HepG2 (cell line): ENCODE results near the gene AGPAT2. TPM values are rescaled to one million over a fixed set of nuclear protein-coding genes. Genes with fewer than 3 reads are reported as not detected.

Experiments
- FOXP1 ChIP-seq, 2 experiments: fragments of 450-650 bp in 1 of 2; IDR thresholded peaks; 2 replicates each; pipeline ENCODE4 v1.6.1; 2017 to 2018; ENCODE audit warnings: antibody characterized with exemption in 1 of 2
- HMGA1 ChIP-seq: sonication (generic); formaldehyde crosslinking; conservative IDR thresholded peaks from 2 replicates; pipeline ENCODE4 v1.4.0; 2020; ENCODE audit warnings: missing genetic modification reagents
- NR2F6 ChIP-seq, 2 experiments: IDR thresholded peaks; 2 replicates each; pipeline ENCODE4 v1.6.1; 2016; ENCODE audit warnings: antibody characterized with exemption in 1 of 2, mild to moderate bottlenecking in 1 of 2
- RCOR2 ChIP-seq: IDR thresholded peaks from 2 replicates; pipeline ENCODE4 v1.6.1; 2016; ENCODE audit warnings: missing biosample characterization, missing genetic modification reagents
- REXO4 ChIP-seq: sonication (generic); formaldehyde crosslinking; IDR thresholded peaks from 2 replicates; pipeline ENCODE4 v1.8.0; 2022; ENCODE audit warnings: missing genetic modification reagents, mild to moderate bottlenecking, borderline replicate concordance
- ZFP36 ChIP-seq: fragments of 150-350 bp; IDR thresholded peaks from 2 replicates; pipeline ENCODE4 v1.6.1; 2018; ENCODE audit warnings: borderline replicate concordance, low read length, low read depth; ENCODE audit not compliant: partially characterized antibody
- ZFP41 ChIP-seq: sonication (generic); formaldehyde crosslinking; IDR thresholded peaks from 2 replicates; pipeline ENCODE4 v1.4.0; 2020; ENCODE audit warnings: mild to moderate bottlenecking, missing genetic modification reagents, borderline replicate concordance
- ZNF644 ChIP-seq: IDR thresholded peaks from 2 replicates; pipeline ENCODE4 v1.6.1; 2016; ENCODE audit warnings: low read depth
- ZNF850 ChIP-seq: sonication (generic); formaldehyde crosslinking; conservative IDR thresholded peaks from 2 replicates; pipeline ENCODE4 v1.9.0; 2021; ENCODE audit warnings: mild to moderate bottlenecking, missing genetic modification reagents
- polyA plus RNA-seq, 8 experiments: library from polyadenylated mRNA; depleted of rRNA in 3 of 8; stranded (reverse) in 7 of 8; unstranded in 1 of 8; fragments of >200 nt; fragmentation: Illumina TruSeq in 4 of 8; extraction: Trizol in 4 of 8; gene quantifications; 2 replicates each; pipeline versions ENCODE4 v1.2.1 to v1.2.3, GENCODE V29; 2011 to 2016; ENCODE audit warnings: low read depth in 4 of 8, missing spikeins in 1 of 8, mixed read lengths in 1 of 8; ENCODE audit not compliant: insufficient read depth in 1 of 8
- total RNA-seq, 5 experiments: library from RNA; depleted of rRNA; stranded (reverse); fragments of >200 nt; fragmentation: Illumina TruSeq; extraction: Trizol; gene quantifications; 2 replicates each; pipeline ENCODE4 v1.2.3, GENCODE V29; 2016; ENCODE audit warnings: low read depth in 1 of 5
- TF ChIP-seq, protein P1 (sequence below), 2 experiments: sonication (generic) in 1 of 2; formaldehyde crosslinking in 1 of 2; IDR thresholded peaks; 2 replicates each; pipeline versions ENCODE4 v1.4.0 to v1.6.1; 2018 to 2020; ENCODE audit warnings: missing genetic modification reagents in 2 of 2, borderline replicate concordance in 1 of 2, low read depth in 1 of 2, mild to moderate bottlenecking in 1 of 2, missing biosample characterization in 1 of 2
- TF ChIP-seq, protein P2 (sequence below): sonication (generic); formaldehyde crosslinking; IDR thresholded peaks from 2 replicates; pipeline ENCODE4 v1.4.0; 2020; ENCODE audit warnings: mild to moderate bottlenecking, low read depth, missing genetic modification reagents
- TF ChIP-seq, protein P3 (sequence below): sonication (generic); formaldehyde crosslinking; conservative IDR thresholded peaks from 2 replicates; pipeline ENCODE4 v1.4.0; 2020; ENCODE audit warnings: missing genetic modification reagents
- TF ChIP-seq, protein P4 (sequence below): sonication (generic); formaldehyde crosslinking; IDR thresholded peaks from 2 replicates; pipeline ENCODE4 v1.4.0; 2020; ENCODE audit warnings: mild to moderate bottlenecking, missing genetic modification reagents
- TF ChIP-seq, protein P5 (sequence below): sonication (generic); formaldehyde crosslinking; IDR thresholded peaks from 2 replicates; pipeline ENCODE4 v1.5.0; 2020; ENCODE audit warnings: mild to moderate bottlenecking, low read depth, missing genetic modification reagents, borderline replicate concordance

The AGPAT2 gene
- total and polyA plus RNA-seq, 2 of the 13 experiments (the other 11 are each of a cell fraction or from before 2014, with no cell fraction given): 3.9 to 25.8 TPM

DNA sequence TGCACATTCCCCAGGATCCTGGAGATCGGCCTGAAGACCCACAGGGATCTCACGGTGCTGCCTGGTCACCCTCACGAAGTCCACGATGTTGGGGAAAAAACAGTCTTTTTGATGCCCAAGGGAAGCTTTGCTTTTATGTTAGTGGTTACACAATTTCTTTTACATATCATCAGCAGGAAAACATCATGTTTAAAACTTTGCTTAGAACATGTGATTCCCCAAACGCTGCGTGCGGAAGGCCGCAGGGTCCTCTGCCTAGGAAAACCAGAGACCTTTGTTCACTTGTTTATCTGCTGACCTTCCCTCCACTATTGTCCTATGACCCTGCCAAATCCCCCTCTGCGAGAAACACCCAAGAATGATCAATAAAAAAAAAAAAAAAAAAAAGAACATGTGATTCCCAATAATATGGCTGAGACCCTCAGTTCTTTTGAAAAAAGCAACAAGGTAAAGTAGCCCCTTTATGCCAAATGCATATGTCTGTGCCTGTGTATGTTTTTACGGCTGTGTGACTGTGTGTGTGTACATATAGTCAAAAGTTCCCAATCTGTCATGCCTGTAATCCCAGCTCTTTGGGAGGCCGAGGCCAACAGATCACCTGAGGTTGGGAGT lies 11.5 kb upstream of the AGPAT2 start (continued):
- TF ChIP-seq, protein P1, sequence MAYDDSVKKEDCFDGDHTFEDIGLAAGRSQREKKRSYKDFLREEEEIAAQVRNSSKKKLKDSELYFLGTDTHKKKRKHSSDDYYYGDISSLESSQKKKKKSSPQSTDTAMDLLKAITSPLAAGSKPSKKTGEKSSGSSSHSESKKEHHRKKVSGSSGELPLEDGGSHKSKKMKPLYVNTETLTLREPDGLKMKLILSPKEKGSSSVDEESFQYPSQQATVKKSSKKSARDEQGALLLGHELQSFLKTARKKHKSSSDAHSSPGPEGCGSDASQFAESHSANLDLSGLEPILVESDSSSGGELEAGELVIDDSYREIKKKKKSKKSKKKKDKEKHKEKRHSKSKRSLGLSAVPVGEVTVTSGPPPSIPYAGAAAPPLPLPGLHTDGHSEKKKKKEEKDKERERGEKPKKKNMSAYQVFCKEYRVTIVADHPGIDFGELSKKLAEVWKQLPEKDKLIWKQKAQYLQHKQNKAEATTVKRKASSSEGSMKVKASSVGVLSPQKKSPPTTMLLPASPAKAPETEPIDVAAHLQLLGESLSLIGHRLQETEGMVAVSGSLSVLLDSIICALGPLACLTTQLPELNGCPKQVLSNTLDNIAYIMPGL (CRISPR knock-in tag; IDR thresholded peaks at IDR 0.05; ENCODE audit: borderline replicate concordance in 1 of 2, low read depth in 1 of 2): no peak
- no peak for TF ChIP-seq REXO4 (CRISPR knock-in tag)
- TF ChIP-seq NR2F6 (IDR thresholded peaks at IDR 0.05): peak; percentile 53
- 0 out of 2 replicates have a peak, but pooled peaks have one; percentile 32 for TF ChIP-seq NR2F6 (CRISPR knock-in tag; IDR thresholded peaks at IDR 0.05)
- TF ChIP-seq ZNF644 (CRISPR knock-in tag): no peak
- TF ChIP-seq FOXP1 (IDR thresholded peaks at IDR 0.05): no peak
- peak; percentile 31; the same call in 1 of the 2 replicates for TF ChIP-seq FOXP1 (CRISPR knock-in tag; IDR thresholded peaks at IDR 0.05)
- no peak for TF ChIP-seq ZFP41 (CRISPR knock-in tag)
- TF ChIP-seq, protein P2, sequence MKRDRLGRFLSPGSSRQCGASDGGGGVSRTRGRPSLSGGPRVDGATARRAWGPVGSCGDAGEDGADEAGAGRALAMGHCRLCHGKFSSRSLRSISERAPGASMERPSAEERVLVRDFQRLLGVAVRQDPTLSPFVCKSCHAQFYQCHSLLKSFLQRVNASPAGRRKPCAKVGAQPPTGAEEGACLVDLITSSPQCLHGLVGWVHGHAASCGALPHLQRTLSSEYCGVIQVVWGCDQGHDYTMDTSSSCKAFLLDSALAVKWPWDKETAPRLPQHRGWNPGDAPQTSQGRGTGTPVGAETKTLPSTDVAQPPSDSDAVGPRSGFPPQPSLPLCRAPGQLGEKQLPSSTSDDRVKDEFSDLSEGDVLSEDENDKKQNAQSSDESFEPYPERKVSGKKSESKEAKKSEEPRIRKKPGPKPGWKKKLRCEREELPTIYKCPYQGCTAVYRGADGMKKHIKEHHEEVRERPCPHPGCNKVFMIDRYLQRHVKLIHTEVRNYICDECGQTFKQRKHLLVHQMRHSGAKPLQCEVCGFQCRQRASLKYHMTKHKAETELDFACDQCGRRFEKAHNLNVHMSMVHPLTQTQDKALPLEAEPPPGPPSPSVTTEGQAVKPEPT (CRISPR knock-in tag): no peak
- no peak for TF ChIP-seq HMGA1 (CRISPR knock-in tag)
- TF ChIP-seq, protein P3, sequence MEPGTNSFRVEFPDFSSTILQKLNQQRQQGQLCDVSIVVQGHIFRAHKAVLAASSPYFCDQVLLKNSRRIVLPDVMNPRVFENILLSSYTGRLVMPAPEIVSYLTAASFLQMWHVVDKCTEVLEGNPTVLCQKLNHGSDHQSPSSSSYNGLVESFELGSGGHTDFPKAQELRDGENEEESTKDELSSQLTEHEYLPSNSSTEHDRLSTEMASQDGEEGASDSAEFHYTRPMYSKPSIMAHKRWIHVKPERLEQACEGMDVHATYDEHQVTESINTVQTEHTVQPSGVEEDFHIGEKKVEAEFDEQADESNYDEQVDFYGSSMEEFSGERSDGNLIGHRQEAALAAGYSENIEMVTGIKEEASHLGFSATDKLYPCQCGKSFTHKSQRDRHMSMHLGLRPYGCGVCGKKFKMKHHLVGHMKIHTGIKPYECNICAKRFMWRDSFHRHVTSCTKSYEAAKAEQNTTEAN (CRISPR knock-in tag): no peak; the same call in 1 of the 2 replicates
- TF ChIP-seq RCOR2 (CRISPR knock-in tag): no peak
- TF ChIP-seq, protein P4, sequence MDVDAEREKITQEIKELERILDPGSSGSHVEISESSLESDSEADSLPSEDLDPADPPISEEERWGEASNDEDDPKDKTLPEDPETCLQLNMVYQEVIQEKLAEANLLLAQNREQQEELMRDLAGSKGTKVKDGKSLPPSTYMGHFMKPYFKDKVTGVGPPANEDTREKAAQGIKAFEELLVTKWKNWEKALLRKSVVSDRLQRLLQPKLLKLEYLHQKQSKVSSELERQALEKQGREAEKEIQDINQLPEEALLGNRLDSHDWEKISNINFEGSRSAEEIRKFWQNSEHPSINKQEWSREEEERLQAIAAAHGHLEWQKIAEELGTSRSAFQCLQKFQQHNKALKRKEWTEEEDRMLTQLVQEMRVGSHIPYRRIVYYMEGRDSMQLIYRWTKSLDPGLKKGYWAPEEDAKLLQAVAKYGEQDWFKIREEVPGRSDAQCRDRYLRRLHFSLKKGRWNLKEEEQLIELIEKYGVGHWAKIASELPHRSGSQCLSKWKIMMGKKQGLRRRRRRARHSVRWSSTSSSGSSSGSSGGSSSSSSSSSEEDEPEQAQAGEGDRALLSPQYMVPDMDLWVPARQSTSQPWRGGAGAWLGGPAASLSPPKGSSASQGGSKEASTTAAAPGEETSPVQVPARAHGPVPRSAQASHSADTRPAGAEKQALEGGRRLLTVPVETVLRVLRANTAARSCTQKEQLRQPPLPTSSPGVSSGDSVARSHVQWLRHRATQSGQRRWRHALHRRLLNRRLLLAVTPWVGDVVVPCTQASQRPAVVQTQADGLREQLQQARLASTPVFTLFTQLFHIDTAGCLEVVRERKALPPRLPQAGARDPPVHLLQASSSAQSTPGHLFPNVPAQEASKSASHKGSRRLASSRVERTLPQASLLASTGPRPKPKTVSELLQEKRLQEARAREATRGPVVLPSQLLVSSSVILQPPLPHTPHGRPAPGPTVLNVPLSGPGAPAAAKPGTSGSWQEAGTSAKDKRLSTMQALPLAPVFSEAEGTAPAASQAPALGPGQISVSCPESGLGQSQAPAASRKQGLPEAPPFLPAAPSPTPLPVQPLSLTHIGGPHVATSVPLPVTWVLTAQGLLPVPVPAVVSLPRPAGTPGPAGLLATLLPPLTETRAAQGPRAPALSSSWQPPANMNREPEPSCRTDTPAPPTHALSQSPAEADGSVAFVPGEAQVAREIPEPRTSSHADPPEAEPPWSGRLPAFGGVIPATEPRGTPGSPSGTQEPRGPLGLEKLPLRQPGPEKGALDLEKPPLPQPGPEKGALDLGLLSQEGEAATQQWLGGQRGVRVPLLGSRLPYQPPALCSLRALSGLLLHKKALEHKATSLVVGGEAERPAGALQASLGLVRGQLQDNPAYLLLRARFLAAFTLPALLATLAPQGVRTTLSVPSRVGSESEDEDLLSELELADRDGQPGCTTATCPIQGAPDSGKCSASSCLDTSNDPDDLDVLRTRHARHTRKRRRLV: no peak
- no peak for TF ChIP-seq ZFP36
- no peak for TF ChIP-seq ZNF850 (CRISPR knock-in tag)
- TF ChIP-seq, protein P5, sequence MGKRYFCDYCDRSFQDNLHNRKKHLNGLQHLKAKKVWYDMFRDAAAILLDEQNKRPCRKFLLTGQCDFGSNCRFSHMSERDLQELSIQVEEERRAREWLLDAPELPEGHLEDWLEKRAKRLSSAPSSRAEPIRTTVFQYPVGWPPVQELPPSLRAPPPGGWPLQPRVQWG (CRISPR knock-in tag): no peak
